SU-DHL-6 (cell line): ENCODE measurements around the gene VPS29.

Experiments used
- H2AFZ ChIP-seq: fragments of 200-600 bp; sonication (generic); 2 replicates; pipeline ENCODE4 v1.6.1; 2014; ENCODE audit warnings: low read depth, mild to moderate bottlenecking, moderate library complexity, mixed read lengths, antibody characterized with exemption, low read length; ENCODE audit not compliant: severe bottlenecking
- H3F3A ChIP-seq: fragments of 200-600 bp; shearing (Covaris generic); 2 replicates; pipeline ENCODE4 v1.6.0; 2016; ENCODE audit warnings: antibody characterized with exemption, mild to moderate bottlenecking; ENCODE audit not compliant: insufficient read depth
- H3K27ac ChIP-seq: fragments of 200-600 bp; sonication (generic); 2 replicates; pipeline ENCODE4 v1.5.1; 2016; ENCODE audit warnings: low read depth, mild to moderate bottlenecking, low read length, moderate library complexity, mixed read lengths
- H3K27me3 ChIP-seq: fragments of 200-600 bp; sonication (generic), shearing (Covaris generic); 2 replicates; pipeline ENCODE4 v1.6.0; 2014; ENCODE audit warnings: mild to moderate bottlenecking, low read length
- H3K36me3 ChIP-seq: fragments of 200-600 bp; sonication (generic); 2 replicates; pipeline ENCODE4 v1.6.1; 2014; ENCODE audit warnings: mild to moderate bottlenecking, low read length, mixed read lengths
- H3K4me2 ChIP-seq: fragments of 300-600, 200-600 bp; shearing (Covaris generic), sonication (generic); 2 replicates; pipeline ENCODE4 v1.6.0; 2014; ENCODE audit warnings: low read length, low read depth, mild to moderate bottlenecking; ENCODE audit not compliant: poor library complexity, severe bottlenecking
- H3K4me3 ChIP-seq: fragments of 200-600 bp; sonication (generic); 2 replicates; pipeline ENCODE4 v1.5.1; 2014; ENCODE audit warnings: antibody characterized with exemption, low read length, mild to moderate bottlenecking, mixed read lengths; ENCODE audit not compliant: insufficient read depth, poor library complexity, severe bottlenecking
- H3K79me2 ChIP-seq: fragments of 200-600 bp; sonication (generic); 2 replicates; pipeline ENCODE4 v1.6.1; 2014; ENCODE audit warnings: mild to moderate bottlenecking, low read length, moderate library complexity; ENCODE audit not compliant: insufficient read depth
- H3K9ac ChIP-seq: fragments of 200-600 bp; sonication (generic); 2 replicates; pipeline ENCODE4 v1.7.0; 2014; ENCODE audit warnings: mild to moderate bottlenecking, low read length
- H3K9me2 ChIP-seq: fragments of 200-600 bp; sonication (generic); replicated peaks from 2 replicates; pipeline ENCODE4 v1.6.1; 2014; ENCODE audit warnings: low read length; ENCODE audit not compliant: insufficient read depth
- H3K9me3 ChIP-seq: fragments of 200-600 bp; sonication (generic); 2 replicates; pipeline ENCODE4 v1.6.1; 2014; ENCODE audit warnings: low read length, mixed read lengths; ENCODE audit not compliant: insufficient read depth
- H4K20me1 ChIP-seq: fragments of 200-600 bp; sonication (generic); 2 replicates; pipeline ENCODE4 v1.6.1; 2014; ENCODE audit warnings: low read depth, mild to moderate bottlenecking, antibody characterized with exemption, low read length, moderate library complexity, mixed read lengths
- CTCF ChIP-seq: fragments of 200-600 bp; sonication (generic); IDR thresholded peaks from one replicate; pipeline ENCODE4 v1.5.1; 2017; ENCODE audit warnings: antibody characterized with exemption, mild to moderate bottlenecking, low read length, moderate library complexity; ENCODE audit not compliant: insufficient read depth, poor library complexity, severe bottlenecking
- EZH2phosphoT487 ChIP-seq: fragments of 200-600 bp; sonication (generic), shearing (Covaris generic); conservative IDR thresholded peaks from 2 replicates; pipeline ENCODE4 v1.6.1; 2018; ENCODE audit warnings: mild to moderate bottlenecking, antibody characterized with exemption, low read length, moderate library complexity, mixed read lengths

VPS29 gene

DNA sequence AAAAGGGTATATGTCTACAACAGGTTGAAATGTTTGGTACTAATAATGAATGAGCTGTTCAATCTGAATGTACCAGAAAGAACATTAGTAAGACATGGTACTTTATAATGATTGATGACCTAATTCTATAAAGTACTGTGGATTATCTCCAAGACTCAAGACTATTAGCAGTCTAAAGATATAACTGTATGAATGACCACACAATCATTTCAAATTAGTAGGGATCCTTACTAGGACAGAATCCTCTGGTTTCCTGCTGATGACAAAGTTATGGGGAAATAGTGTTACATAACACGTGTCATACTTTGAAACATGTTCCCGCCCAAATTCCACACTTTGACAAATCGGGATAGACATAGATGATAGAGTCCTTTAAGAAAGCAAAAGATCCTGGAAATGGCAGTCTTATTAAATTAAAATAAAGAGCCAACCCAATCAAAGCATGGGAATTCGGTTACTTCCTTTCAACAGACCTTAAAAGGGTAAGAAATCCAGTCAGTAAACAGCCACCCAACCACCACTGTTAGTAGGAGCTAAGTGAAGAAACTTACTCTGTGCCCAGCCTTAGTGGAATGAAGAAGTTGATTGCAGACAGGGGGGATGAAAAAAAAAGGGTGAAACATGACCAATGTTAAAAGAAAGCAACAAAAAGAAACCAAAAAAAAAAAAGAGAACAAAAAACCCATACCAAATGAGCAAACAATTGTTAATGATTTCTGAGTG, 2.8 kb downstream of the VPS29 start:
- peak overlapping the region; percentile 89 for H3K9ac ChIP-seq
- no peak overlapping the region for H2AFZ ChIP-seq
- H3K9me3 ChIP-seq: no peaks in the 10 kb centered on the region
- no peaks in the 10 kb centered on the region for H3K9me2 ChIP-seq
- no peaks in the 10 kb centered on the region for H4K20me1 ChIP-seq
- TF ChIP-seq EZH2phosphoT487 (no peak), CTCF (no peak)
- no peaks in the 10 kb centered on the region for H3K27me3 ChIP-seq
- peaks cover 47% of the 10 kb centered on the region for H3F3A ChIP-seq
- peak overlapping the region; percentile 81 for H3K4me2 ChIP-seq
- peaks cover 41% of the 10 kb centered on the region for H3K79me2 ChIP-seq
- H3K4me3 ChIP-seq: no peak overlapping the region
- peak overlapping the region; percentile 73; the same call in 1 of the 2 replicates for H3K27ac ChIP-seq
- H3K36me3 ChIP-seq: peaks cover 19% of the 10 kb centered on the region

DNA sequence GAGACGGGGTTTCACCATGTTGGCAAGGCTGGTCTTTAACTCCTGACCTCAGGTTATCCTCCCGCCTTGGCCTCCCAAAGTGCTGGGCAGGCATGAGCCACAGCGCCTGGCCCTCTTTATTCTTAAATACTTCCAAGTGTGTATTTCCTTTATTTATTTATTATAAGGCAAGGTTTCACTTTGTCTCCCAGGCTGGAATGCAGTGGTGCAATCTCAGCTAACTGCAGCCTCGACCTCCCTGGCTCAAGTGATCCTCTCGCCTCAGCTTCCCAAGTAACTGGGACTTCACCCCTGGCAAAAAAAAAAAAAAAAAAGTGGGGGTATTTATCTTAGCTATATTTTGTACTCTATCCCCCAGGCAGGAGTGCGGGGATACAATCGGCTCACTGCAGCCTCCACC, 26.5 kb downstream of the VPS29 start:
- H3F3A ChIP-seq: peaks cover 3% of the 10 kb centered on the region; the same call in 1 of the 2 replicates
- no peak overlapping the region for H3K4me2 ChIP-seq
- no peaks in the 10 kb centered on the region for H3K27me3 ChIP-seq
- no peak overlapping the region for H3K27ac ChIP-seq
- H3K4me3 ChIP-seq: no peak overlapping the region
- H3K9me2 ChIP-seq: no peaks in the 10 kb centered on the region
- H3K79me2 ChIP-seq: peaks cover 30% of the 10 kb centered on the region
- H2AFZ ChIP-seq: no peak overlapping the region
- H3K9me3 ChIP-seq: no peaks in the 10 kb centered on the region
- no peak for TF ChIP-seq EZH2phosphoT487
- no peak for TF ChIP-seq CTCF
- no peak overlapping the region for H3K9ac ChIP-seq
- H3K36me3 ChIP-seq: peaks cover 9% of the 10 kb centered on the region; the same call in 1 of the 2 replicates
- no peaks in the 10 kb centered on the region for H4K20me1 ChIP-seq

GRCh38 chr12:110468214-110469048, 33.5 kb downstream of the VPS29 start, which contains the start of the genes FAM216A and GPN3:
Gene FAM216A, plus strand, starts transcription at chr12:110468845. Its CDS starts 31 bp downstream, at chr12:110468876.
Gene GPN3, minus strand, starts transcription at chr12:110468257. Its CDS starts 54 bp downstream, at chr12:110468203.
- Histone ChIP-seq H3K9me2 (no peaks in the 10 kb centered on the region), H3K9me3 (no peaks in the 10 kb centered on the region), H3K4me2 (peak within 1 kb of the TSS; percentile 100), H3K9ac (peak within 1 kb of the TSS; percentile 98), H3K27me3 (no peaks in the 10 kb centered on the region), H2AFZ (peak within 1 kb of the TSS; percentile 82), H4K20me1 (no peaks in the 10 kb centered on the region), H3F3A (peaks cover 8% of the 10 kb centered on the region; the same call in 1 of the 2 replicates), H3K4me3 (peak within 1 kb of the TSS; percentile 100), H3K36me3 (peaks cover under 1% of the 10 kb centered on the region; the same call in 1 of the 2 replicates), H3K27ac (peak within 1 kb of the TSS; percentile 88), H3K79me2 (peaks cover 64% of the 10 kb centered on the region)
- TF ChIP-seq EZH2phosphoT487 (no peak), CTCF (no peak)
